ENCODE data around the gene PRL.

Gene PRL

GRCh38 chr6:22295145-22295544 is 1.7 kb downstream of the PRL start:
- no peaks in the 10 kb centered on the region for H3K9me3 ChIP-seq (ENCODE audit: control insufficient read depth in 2 of 2, low read length in 2 of 2)
- no peak overlapping the region for H3K9ac ChIP-seq (ENCODE audit: low read length in 2 of 2)
- H3K4me3 ChIP-seq (ENCODE audit: low read length in 2 of 2): no peak overlapping the region
- no peaks in the 10 kb centered on the region for H3K27me3 ChIP-seq (ENCODE audit: control insufficient read depth in 1 of 2, insufficient read depth in 2 of 2, low read length in 2 of 2)
- no peaks in the 10 kb centered on the region for H3K4me1 ChIP-seq (ENCODE audit: control insufficient read depth, insufficient read depth, low read length)
- no peaks in the 10 kb centered on the region for H3K36me3 ChIP-seq (ENCODE audit: control insufficient read depth in 2 of 2, insufficient read depth in 2 of 2, low read length in 2 of 2)
- no peak overlapping the region for H3K27ac ChIP-seq (ENCODE audit: low read length)

- Histone ChIP-seq H3K27ac (ENCODE audit: low read length) (no peak overlapping the region), H3K36me3 (ENCODE audit: control insufficient read depth in 2 of 2, insufficient read depth in 2 of 2, low read length in 2 of 2) (no peaks in the 10 kb centered on the region), H3K4me1 (ENCODE audit: control insufficient read depth, insufficient read depth, low read length) (no peaks in the 10 kb centered on the region), H3K9ac (ENCODE audit: low read length in 2 of 2) (no peak overlapping the region), H3K27me3 (ENCODE audit: control insufficient read depth in 1 of 2, insufficient read depth in 2 of 2, low read length in 2 of 2) (no peaks in the 10 kb centered on the region), H3K4me3 (ENCODE audit: low read length in 2 of 2) (no peak overlapping the region), H3K9me3 (ENCODE audit: control insufficient read depth in 2 of 2, low read length in 2 of 2) (no peaks in the 10 kb centered on the region)
These were observed 2.5 kb downstream of the PRL start for GRCh38 chr6:22294301-22294700.

- H3K4me3 ChIP-seq (ENCODE audit: low read length in 2 of 2): no peak overlapping the region
- no peaks in the 10 kb centered on the region for H3K4me1 ChIP-seq (ENCODE audit: control insufficient read depth, insufficient read depth, low read length)
- H3K9me3 ChIP-seq (ENCODE audit: control insufficient read depth in 2 of 2, low read length in 2 of 2): no peaks in the 10 kb centered on the region
- no peaks in the 10 kb centered on the region for H3K36me3 ChIP-seq (ENCODE audit: control insufficient read depth in 2 of 2, insufficient read depth in 2 of 2, low read length in 2 of 2)
- peaks cover 0 to 2% of the 10 kb centered on the region in 2 donors for H3K27me3 ChIP-seq (ENCODE audit: control insufficient read depth in 1 of 2, insufficient read depth in 2 of 2, low read length in 2 of 2)
- no peak overlapping the region for H3K9ac ChIP-seq (ENCODE audit: low read length in 2 of 2)
- H3K27ac ChIP-seq (ENCODE audit: low read length): no peak overlapping the region
These were observed 6.8 kb downstream of the PRL start for GRCh38 chr6:22290045-22290444.

- no peaks in the 10 kb centered on the region for H3K4me1 ChIP-seq (ENCODE audit: control insufficient read depth, insufficient read depth, low read length)
These were observed 8.1 kb downstream of the PRL start for GRCh38 chr6:22288721-22289120.

GRCh38 chr6:22284666-22285065 is 12.2 kb downstream of the PRL start:
- H3K4me1 ChIP-seq (ENCODE audit: control insufficient read depth, insufficient read depth, low read length): no peaks in the 10 kb centered on the region
- H3K36me3 ChIP-seq (ENCODE audit: control insufficient read depth in 2 of 2, insufficient read depth in 2 of 2, low read length in 2 of 2): no peaks in the 10 kb centered on the region
- no peak overlapping the region for H3K4me3 ChIP-seq (ENCODE audit: low read length in 2 of 2)
- H3K27me3 ChIP-seq (ENCODE audit: control insufficient read depth in 1 of 2, insufficient read depth in 2 of 2, low read length in 2 of 2): peaks cover 0 to 2% of the 10 kb centered on the region in 2 donors
- H3K9me3 ChIP-seq (ENCODE audit: control insufficient read depth in 2 of 2, low read length in 2 of 2): no peaks in the 10 kb centered on the region
- H3K9ac ChIP-seq (ENCODE audit: low read length in 2 of 2): no peak overlapping the region
- no peak overlapping the region for H3K27ac ChIP-seq (ENCODE audit: low read length)

More at GRCh38 chr6:22288721-22289120, 8.1 kb downstream of the PRL start:
- Histone ChIP-seq H3K9me3 (ENCODE audit: control insufficient read depth in 2 of 2, low read length in 2 of 2) (no peaks in the 10 kb centered on the region), H3K27ac (ENCODE audit: low read length) (no peak overlapping the region), H3K4me3 (ENCODE audit: low read length in 2 of 2) (no peak overlapping the region), H3K27me3 (ENCODE audit: control insufficient read depth in 1 of 2, insufficient read depth in 2 of 2, low read length in 2 of 2) (peaks cover 0 to 2% of the 10 kb centered on the region in 2 donors), H3K36me3 (ENCODE audit: control insufficient read depth in 2 of 2, insufficient read depth in 2 of 2, low read length in 2 of 2) (no peaks in the 10 kb centered on the region), H3K9ac (ENCODE audit: low read length in 2 of 2) (no peak overlapping the region)

GRCh38 chr6:22281341-22282085 is 15.3 kb downstream of the PRL start:
- no peak overlapping the region for H3K9ac ChIP-seq (ENCODE audit: low read length in 2 of 2)
- H3K27me3 ChIP-seq (ENCODE audit: control insufficient read depth in 1 of 2, insufficient read depth in 2 of 2, low read length in 2 of 2): peaks cover 0 to 2% of the 10 kb centered on the region in 2 donors
- no peaks in the 10 kb centered on the region for H3K4me1 ChIP-seq (ENCODE audit: control insufficient read depth, insufficient read depth, low read length)
- no peaks in the 10 kb centered on the region for H3K9me3 ChIP-seq (ENCODE audit: control insufficient read depth in 2 of 2, low read length in 2 of 2)
- no peak overlapping the region for H3K4me3 ChIP-seq (ENCODE audit: low read length in 2 of 2)
- no peaks in the 10 kb centered on the region for H3K36me3 ChIP-seq (ENCODE audit: control insufficient read depth in 2 of 2, insufficient read depth in 2 of 2, low read length in 2 of 2)
- H3K27ac ChIP-seq (ENCODE audit: low read length): no peak overlapping the region

- Histone ChIP-seq H3K27ac (ENCODE audit: low read length) (no peak overlapping the region), H3K4me3 (ENCODE audit: low read length in 2 of 2) (no peak overlapping the region), H3K36me3 (ENCODE audit: control insufficient read depth in 2 of 2, insufficient read depth in 2 of 2, low read length in 2 of 2) (no peaks in the 10 kb centered on the region), H3K9ac (ENCODE audit: low read length in 2 of 2) (no peak overlapping the region), H3K27me3 (ENCODE audit: control insufficient read depth in 1 of 2, insufficient read depth in 2 of 2, low read length in 2 of 2) (no peaks in the 10 kb centered on the region), H3K9me3 (ENCODE audit: control insufficient read depth in 2 of 2, low read length in 2 of 2) (peaks cover 0 to 6% of the 10 kb centered on the region in 2 donors), H3K4me1 (ENCODE audit: control insufficient read depth, insufficient read depth, low read length) (no peaks in the 10 kb centered on the region)
These were observed 17.4 kb downstream of the PRL start for GRCh38 chr6:22279427-22279826.

- Histone ChIP-seq H3K9ac (ENCODE audit: low read length in 2 of 2) (no peak overlapping the region), H3K27me3 (ENCODE audit: control insufficient read depth in 1 of 2, insufficient read depth in 2 of 2, low read length in 2 of 2) (no peaks in the 10 kb centered on the region), H3K4me3 (ENCODE audit: low read length in 2 of 2) (no peak overlapping the region), H3K4me1 (ENCODE audit: control insufficient read depth, insufficient read depth, low read length) (no peaks in the 10 kb centered on the region), H3K27ac (ENCODE audit: low read length) (no peak overlapping the region), H3K36me3 (ENCODE audit: control insufficient read depth in 2 of 2, insufficient read depth in 2 of 2, low read length in 2 of 2) (no peaks in the 10 kb centered on the region), H3K9me3 (ENCODE audit: control insufficient read depth in 2 of 2, low read length in 2 of 2) (peaks cover 0 to 3% of the 10 kb centered on the region in 2 donors)
These were observed 25.8 kb downstream of the PRL start for GRCh38 chr6:22271081-22271480.

- no peak overlapping the region for H3K4me3 ChIP-seq (ENCODE audit: low read length in 2 of 2)
- H3K27ac ChIP-seq (ENCODE audit: low read length): no peak overlapping the region
- no peak overlapping the region for H3K9ac ChIP-seq (ENCODE audit: low read length in 2 of 2)
- no peaks in the 10 kb centered on the region for H3K4me1 ChIP-seq (ENCODE audit: control insufficient read depth, insufficient read depth, low read length)
- no peaks in the 10 kb centered on the region for H3K9me3 ChIP-seq (ENCODE audit: control insufficient read depth in 2 of 2, low read length in 2 of 2)
- no peaks in the 10 kb centered on the region for H3K36me3 ChIP-seq (ENCODE audit: control insufficient read depth in 2 of 2, insufficient read depth in 2 of 2, low read length in 2 of 2)
- H3K27me3 ChIP-seq (ENCODE audit: control insufficient read depth in 1 of 2, insufficient read depth in 2 of 2, low read length in 2 of 2): no peaks in the 10 kb centered on the region
These were observed 33.1 kb downstream of the PRL start for GRCh38 chr6:22263748-22264147.

GRCh38 chr6:22254886-22255285 is 42.0 kb downstream of the PRL start:
- H3K27ac ChIP-seq (ENCODE audit: low read length): no peak overlapping the region
- H3K36me3 ChIP-seq (ENCODE audit: control insufficient read depth in 2 of 2, insufficient read depth in 2 of 2, low read length in 2 of 2): no peaks in the 10 kb centered on the region
- no peak overlapping the region for H3K9ac ChIP-seq (ENCODE audit: low read length in 2 of 2)
- H3K9me3 ChIP-seq (ENCODE audit: control insufficient read depth in 2 of 2, low read length in 2 of 2): peaks cover 3% of the 10 kb centered on the region in 2 donors
- no peaks in the 10 kb centered on the region for H3K27me3 ChIP-seq (ENCODE audit: control insufficient read depth in 1 of 2, insufficient read depth in 2 of 2, low read length in 2 of 2)
- no peak overlapping the region for H3K4me3 ChIP-seq (ENCODE audit: low read length in 2 of 2)
- H3K4me1 ChIP-seq (ENCODE audit: control insufficient read depth, insufficient read depth, low read length): no peaks in the 10 kb centered on the region

GRCh38 chr6:22253955-22254655 is 42.7 kb downstream of the PRL start:
- H3K27ac ChIP-seq (ENCODE audit: low read length): no peak overlapping the region
- H3K36me3 ChIP-seq (ENCODE audit: control insufficient read depth in 2 of 2, insufficient read depth in 2 of 2, low read length in 2 of 2): no peaks in the 10 kb centered on the region
- no peaks in the 10 kb centered on the region for H3K27me3 ChIP-seq (ENCODE audit: control insufficient read depth in 1 of 2, insufficient read depth in 2 of 2, low read length in 2 of 2)
- peaks cover 3% of the 10 kb centered on the region in 2 donors for H3K9me3 ChIP-seq (ENCODE audit: control insufficient read depth in 2 of 2, low read length in 2 of 2)
- no peaks in the 10 kb centered on the region for H3K4me1 ChIP-seq (ENCODE audit: control insufficient read depth, insufficient read depth, low read length)
- no peak overlapping the region for H3K9ac ChIP-seq (ENCODE audit: low read length in 2 of 2)
- no peak overlapping the region for H3K4me3 ChIP-seq (ENCODE audit: low read length in 2 of 2)

Data from stomach smooth muscle (tissue), 2 donors.